Left lung (tissue), 10 donors: ENCODE data around the gene KRTAP10-1. TPM values are rescaled to one million over a fixed set of nuclear protein-coding genes. Genes with fewer than 3 reads are reported as not detected.
A peak's percentile ranks its signal among the peaks of the same experiment; 100 is the strongest.

Source experiments
- ATAC-seq: fragments of 200-7000 bp; cut with Tn5 transposase; one replicate; pipeline ENCODE4 v1.9.1; 2020; ENCODE audit warnings: moderate library complexity
- DNase-seq, 4 donors: peaks; one replicate each; pipeline ENCODE4 v3.0.0-alpha.2; 2013 to 2020
- H3K27ac ChIP-seq, 2 donors: fragments of 200-600 bp; sonication (generic) in 1 of 2; one replicate each; pipeline versions ENCODE4 v1.5.0 to v1.8.0; 2020 to 2021
- H3K27me3 ChIP-seq, 2 donors: fragments of 200-600 bp; sonication (generic) in 1 of 2; one replicate each; pipeline versions ENCODE4 v1.5.0 to v1.8.0; 2020 to 2021
- H3K36me3 ChIP-seq, 2 donors: fragments of 200-600 bp; sonication (generic) in 1 of 2; one replicate each; pipeline versions ENCODE4 v1.5.0 to v1.8.0; 2020 to 2021
- H3K4me1 ChIP-seq, 2 donors: fragments of 200-600 bp; one replicate each; pipeline ENCODE4 v1.8.0; 2021
- H3K4me3 ChIP-seq, 2 donors: fragments of 200-600 bp; sonication (generic) in 1 of 2; one replicate each; pipeline versions ENCODE4 v1.5.0 to v1.8.0; 2020 to 2021; ENCODE audit warnings: mild to moderate bottlenecking in 1 of 2
- H3K9me3 ChIP-seq, 2 donors: fragments of 200-600 bp; sonication (generic) in 1 of 2; one replicate each; pipeline versions ENCODE4 v1.5.0 to v1.8.0; 2020 to 2021
- intact Hi-C, 2 donors: fragments of 100-400 bp; cut with DNase I; formaldehyde crosslinking; loops; one replicate each; pipeline versions ENCODE4 v1.11.2 to v1.14.2; 2022
- polyA plus RNA-seq, 6 donors: library from polyadenylated mRNA; unstranded; fragments of 120-200 nt; gene quantifications; one replicate each; pipeline ENCODE4 v1.2.1, GENCODE V29; 2013; ENCODE audit not compliant: insufficient read length in 6 of 6
- total RNA-seq, 2 donors: library from RNA; stranded (reverse); fragmentation: NEBNext Ultra II Directional; extraction: Animal tissue kit (Norgen Biotek cat#: 25700); gene quantifications; one replicate each; pipeline ENCODE4 v1.2.1, GENCODE V29; 2021
- TF ChIP-seq, protein P1 (sequence below), 2 donors: fragments of 200-600 bp; sonication (generic) in 1 of 2; IDR thresholded peaks; one replicate each; pipeline versions ENCODE4 v1.5.0 to v1.8.0; 2021; ENCODE audit warnings: antibody characterized with exemption in 2 of 2
- donor health status: DM: no; HTN: yes; CAD: no.
- donor health status: DM: no; HTN: no; CAD: no.

KRTAP10-1 gene
- total and polyA plus RNA-seq, 8 donors: not detected

- Histone ChIP-seq H3K36me3 (no peaks in the 10 kb centered on the region), H3K4me3 (no peak overlapping the region), H3K9me3 (no peaks in the 10 kb centered on the region), H3K27ac (no peak overlapping the region), H3K4me1 (no peaks in the 10 kb centered on the region), H3K27me3 (peaks cover 0 to 30% of the 10 kb centered on the region in 2 donors)
- DNase-seq: peak in 1 of 4 donors; percentile 10
- intact Hi-C loops: no loop called here
- no peak for ATAC-seq
- TF ChIP-seq, protein P1, sequence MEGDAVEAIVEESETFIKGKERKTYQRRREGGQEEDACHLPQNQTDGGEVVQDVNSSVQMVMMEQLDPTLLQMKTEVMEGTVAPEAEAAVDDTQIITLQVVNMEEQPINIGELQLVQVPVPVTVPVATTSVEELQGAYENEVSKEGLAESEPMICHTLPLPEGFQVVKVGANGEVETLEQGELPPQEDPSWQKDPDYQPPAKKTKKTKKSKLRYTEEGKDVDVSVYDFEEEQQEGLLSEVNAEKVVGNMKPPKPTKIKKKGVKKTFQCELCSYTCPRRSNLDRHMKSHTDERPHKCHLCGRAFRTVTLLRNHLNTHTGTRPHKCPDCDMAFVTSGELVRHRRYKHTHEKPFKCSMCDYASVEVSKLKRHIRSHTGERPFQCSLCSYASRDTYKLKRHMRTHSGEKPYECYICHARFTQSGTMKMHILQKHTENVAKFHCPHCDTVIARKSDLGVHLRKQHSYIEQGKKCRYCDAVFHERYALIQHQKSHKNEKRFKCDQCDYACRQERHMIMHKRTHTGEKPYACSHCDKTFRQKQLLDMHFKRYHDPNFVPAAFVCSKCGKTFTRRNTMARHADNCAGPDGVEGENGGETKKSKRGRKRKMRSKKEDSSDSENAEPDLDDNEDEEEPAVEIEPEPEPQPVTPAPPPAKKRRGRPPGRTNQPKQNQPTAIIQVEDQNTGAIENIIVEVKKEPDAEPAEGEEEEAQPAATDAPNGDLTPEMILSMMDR (IDR thresholded peaks at IDR 0.05): no peak
Measured at GRCh38 chr21:44523567-44524413, 16.2 kb downstream of the KRTAP10-1 start.

GRCh38 chr21:44522753-44523204, 17.2 kb downstream of the KRTAP10-1 start:
- Histone ChIP-seq H3K27me3 (peaks cover 0 to 36% of the 10 kb centered on the region in 2 donors), H3K4me3 (no peak overlapping the region), H3K9me3 (no peaks in the 10 kb centered on the region), H3K27ac (no peak overlapping the region), H3K36me3 (no peaks in the 10 kb centered on the region), H3K4me1 (no peaks in the 10 kb centered on the region)
- ATAC-seq (no peak), DNase-seq (peak in 1 of 4 donors; percentile 13)
- TF ChIP-seq, protein P1 (IDR thresholded peaks at IDR 0.05): no peak
- intact Hi-C loops: no loop called here

GRCh38 chr21:44521928-44522752, 17.9 kb downstream of the KRTAP10-1 start:
- DNase-seq (peak in 2 of 4 donors; percentile 25 to 70), ATAC-seq (no peak)
- Histone ChIP-seq H3K27me3 (peaks cover 0 to 36% of the 10 kb centered on the region in 2 donors), H3K36me3 (no peaks in the 10 kb centered on the region), H3K27ac (no peak overlapping the region), H3K9me3 (peaks cover 0 to 3% of the 10 kb centered on the region in 2 donors), H3K4me1 (no peaks in the 10 kb centered on the region), H3K4me3 (no peak overlapping the region)
- TF ChIP-seq, protein P1 (IDR thresholded peaks at IDR 0.05): no peak
- intact Hi-C loops: no loop called here

GRCh38 chr21:44521301-44521927, 18.6 kb downstream of the KRTAP10-1 start:
- TF ChIP-seq, protein P1 (IDR thresholded peaks at IDR 0.05): no peak
- H3K36me3 ChIP-seq: no peaks in the 10 kb centered on the region
- H3K4me1 ChIP-seq: no peaks in the 10 kb centered on the region
- peaks cover 0 to 36% of the 10 kb centered on the region in 2 donors for H3K27me3 ChIP-seq
- H3K27ac ChIP-seq: no peak overlapping the region
- intact Hi-C loops: no loop called here
- peak in 2 of 4 donors; percentile 26 to 61 for DNase-seq
- no peak overlapping the region for H3K4me3 ChIP-seq
- peak; percentile 22 for ATAC-seq
- H3K9me3 ChIP-seq: peaks cover 0 to 3% of the 10 kb centered on the region in 2 donors
